ENCODE data around the gene LRRC51. TPM values are rescaled to one million over a fixed set of nuclear protein-coding genes. Genes with fewer than 3 reads are reported as not detected.

Gene LRRC51
- total RNA-seq, 2 experiments from 2014 or later, result 6.8 to 8.3 TPM

DNA sequence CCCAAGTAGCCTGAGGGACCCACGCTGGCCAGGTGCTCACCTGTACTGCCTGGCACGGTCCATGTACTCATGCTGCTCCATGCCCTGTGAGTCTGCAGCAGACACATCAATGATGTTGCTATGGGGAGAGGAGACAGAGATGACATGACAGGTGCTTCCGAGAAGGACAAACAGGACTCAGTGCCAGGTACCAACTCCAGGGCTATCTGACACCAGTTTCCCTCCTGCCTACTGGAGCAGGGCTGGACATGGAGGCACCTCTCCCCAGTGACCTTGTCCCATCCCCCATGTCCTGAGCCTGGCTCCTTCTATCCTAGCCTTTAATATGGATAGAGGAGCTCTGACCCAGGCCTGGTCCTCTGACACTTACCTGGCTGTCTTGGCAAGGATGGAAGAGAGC, 18.1 kb downstream of the LRRC51 start:
- CTCF ChIA-PET, result interaction anchor here (0.6 to 4.5 kb wide), 3 partner anchors 8 to 122 kb away, joined by 3 to 38 read pairs (median 3); no protein-coding TSS in a partner anchor
- Mint-ChIP-seq H3K9me3 (no peaks in the 10 kb centered on the region), H3K27me3 (ENCODE audit: low read depth) (no peaks in the 10 kb centered on the region), H3K27ac (no peak overlapping the region), H3K4me1 (ENCODE audit: low read depth) (peaks cover 33% of the 10 kb centered on the region), H3K4me3 (no peak overlapping the region), H3K36me3 (ENCODE audit: low read depth) (peaks cover 18% of the 10 kb centered on the region)
- intact Hi-C loops (cut with micrococcal nuclease), result no loop called here
- no peak for DNase-seq

- intact Hi-C loops (cut with micrococcal nuclease), result no loop called here
- DNase-seq, result no peak
- no peak overlapping the region for H3K27ac Mint-ChIP-seq
- no peaks in the 10 kb centered on the region for H3K9me3 Mint-ChIP-seq
- H3K4me3 Mint-ChIP-seq, result no peak overlapping the region
- no peaks in the 10 kb centered on the region for H3K27me3 Mint-ChIP-seq (ENCODE audit: low read depth)
- peaks cover 38% of the 10 kb centered on the region for H3K4me1 Mint-ChIP-seq (ENCODE audit: low read depth)
- H3K36me3 Mint-ChIP-seq (ENCODE audit: low read depth), result peaks cover 16% of the 10 kb centered on the region
- CTCF ChIA-PET, result interaction anchor here (1.0 to 4.5 kb wide), 4 partner anchors 9 to 83 kb away, joined by 4 to 38 read pairs (median 5); no protein-coding TSS in a partner anchor
Measured at GRCh38 chr11:72100009-72100408, 19.4 kb downstream of the LRRC51 start.

DNA sequence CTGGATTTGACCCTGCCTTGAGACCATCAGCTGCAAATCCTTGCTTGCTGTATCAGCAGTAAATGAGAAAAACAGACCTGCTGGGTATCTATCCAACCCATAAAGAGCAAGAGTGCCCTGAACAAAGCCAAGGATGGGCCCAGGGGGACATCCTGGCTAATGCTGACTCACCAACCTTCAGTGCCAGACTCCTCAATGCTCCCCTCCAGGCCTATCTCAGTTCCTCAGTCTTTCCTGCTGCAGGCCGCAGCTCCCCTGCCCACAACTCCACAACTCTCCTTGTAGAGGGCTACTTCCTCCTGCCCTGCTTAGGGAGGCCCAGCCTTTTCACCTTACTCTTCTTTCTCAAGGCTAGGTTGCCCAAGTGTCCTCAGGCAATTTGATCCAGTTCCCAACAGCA, 19.8 kb downstream of the LRRC51 start:
- Mint-ChIP-seq H3K27ac (peak overlapping the region; percentile 57), H3K36me3 (ENCODE audit: low read depth) (peaks cover 15% of the 10 kb centered on the region), H3K27me3 (ENCODE audit: low read depth) (no peaks in the 10 kb centered on the region), H3K4me1 (ENCODE audit: low read depth) (peaks cover 38% of the 10 kb centered on the region), H3K4me3 (no peak overlapping the region), H3K9me3 (no peaks in the 10 kb centered on the region)
- intact Hi-C loops (cut with micrococcal nuclease), result no loop called here
- no peak for DNase-seq
- CTCF ChIA-PET, result interaction anchor here (1.2 to 4.5 kb wide), 5 partner anchors 9 to 83 kb away, joined by 4 to 38 read pairs (median 5); no protein-coding TSS in a partner anchor

DNA sequence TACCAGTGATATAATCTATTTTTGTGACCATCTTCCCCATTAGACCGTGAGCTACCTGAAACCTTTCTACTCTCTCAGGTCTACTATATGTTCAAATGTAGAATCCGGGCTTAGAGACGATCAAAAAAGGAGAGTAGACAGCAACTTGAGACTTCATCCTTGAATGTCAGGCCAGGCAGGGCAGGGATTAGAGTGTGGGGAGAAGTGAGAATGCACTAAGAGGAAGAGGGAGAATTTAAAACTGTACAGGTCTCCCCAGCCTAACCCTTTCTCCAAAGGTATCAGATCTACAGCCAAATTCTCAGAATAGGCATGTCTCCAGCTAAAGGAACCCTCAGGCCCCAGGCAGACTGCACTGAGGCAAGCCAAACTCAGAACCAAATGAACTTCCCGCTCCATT, 21.5 kb downstream of the LRRC51 start:
- H3K4me1 Mint-ChIP-seq (ENCODE audit: low read depth), result peaks cover 38% of the 10 kb centered on the region
- intact Hi-C loops (cut with micrococcal nuclease), result loop anchor here (2.0 kb wide), 3 partner anchors 61 to 173 kb away; partner anchors contain the start of genes RNF121 and XNDC1N
- no peak for DNase-seq
- no peaks in the 10 kb centered on the region for H3K9me3 Mint-ChIP-seq
- no peaks in the 10 kb centered on the region for H3K27me3 Mint-ChIP-seq (ENCODE audit: low read depth)
- peaks cover 14% of the 10 kb centered on the region for H3K36me3 Mint-ChIP-seq (ENCODE audit: low read depth)
- peak overlapping the region; percentile 87 for H3K4me3 Mint-ChIP-seq
- CTCF ChIA-PET, result interaction anchor here (0.6 to 4.5 kb wide), 4 partner anchors 11 to 174 kb away, joined by 3 to 38 read pairs (median 6); partner anchors contain the start of gene XNDC1N
- peak overlapping the region; percentile 77 for H3K27ac Mint-ChIP-seq

GRCh38 chr11:72102631-72102945, 21.9 kb downstream of the LRRC51 start:
- H3K4me3 Mint-ChIP-seq, result peak overlapping the region; percentile 87
- peak overlapping the region; percentile 77 for H3K27ac Mint-ChIP-seq
- H3K27me3 Mint-ChIP-seq (ENCODE audit: low read depth), result no peaks in the 10 kb centered on the region
- no peak for DNase-seq
- H3K9me3 Mint-ChIP-seq, result no peaks in the 10 kb centered on the region
- CTCF ChIA-PET, result interaction anchor here (0.6 to 4.5 kb wide), 3 partner anchors 11 to 175 kb away, joined by 3 to 38 read pairs (median 8); partner anchors contain the start of gene XNDC1N
- intact Hi-C loops (cut with micrococcal nuclease), result loop anchor here (2.0 kb wide), 3 partner anchors 62 to 174 kb away; partner anchors contain the start of genes RNF121 and XNDC1N
- H3K4me1 Mint-ChIP-seq (ENCODE audit: low read depth), result peaks cover 38% of the 10 kb centered on the region
- peaks cover 13% of the 10 kb centered on the region for H3K36me3 Mint-ChIP-seq (ENCODE audit: low read depth)

DNA sequence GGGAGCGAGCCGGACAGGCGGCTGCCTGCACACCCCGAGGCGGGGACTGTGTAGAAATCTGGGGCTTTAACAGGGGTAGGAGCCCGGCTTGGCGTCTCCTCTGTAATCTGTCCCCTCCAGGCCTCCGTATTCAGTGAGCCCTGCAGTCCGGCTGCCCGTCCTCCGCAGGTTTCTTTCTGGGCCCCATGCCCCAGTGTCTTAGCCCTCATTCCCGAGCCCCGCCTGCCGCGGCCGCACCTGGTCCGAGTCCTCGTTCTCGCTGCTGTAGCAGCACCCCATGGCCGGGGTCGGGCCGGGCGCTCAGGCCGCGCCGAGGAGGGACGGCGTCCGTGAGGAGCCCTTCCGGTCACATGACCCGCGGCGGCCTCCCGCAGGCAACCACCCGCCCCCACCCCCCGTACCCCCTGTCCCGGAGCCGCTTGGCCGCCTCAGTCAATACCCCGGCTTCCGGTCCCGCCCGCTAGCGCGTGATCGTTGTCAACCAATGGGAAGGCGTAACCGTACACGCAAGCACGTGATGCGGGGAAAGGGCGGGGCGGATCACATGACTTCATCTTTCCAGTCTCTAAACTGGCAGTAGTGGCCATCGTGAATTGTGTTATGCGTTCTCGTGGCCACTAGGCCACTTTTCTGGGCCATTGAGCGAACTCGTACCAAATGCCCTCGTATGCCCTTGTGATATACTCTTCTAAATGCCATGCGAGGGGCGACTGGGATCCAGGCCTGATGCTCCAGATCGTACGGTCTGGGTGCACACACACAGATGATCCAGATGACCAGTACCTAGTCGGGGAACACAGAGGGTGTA, 22.5 kb downstream of the LRRC51 start, which contains the start of gene LAMTOR1:
TSS of gene LAMTOR1 (minus strand) at position 352 of the 808 bp plus-strand sequence. CDS start at position 279, 73 bp downstream.
- CTCF ChIA-PET, result interaction anchor here (2.3 to 4.5 kb wide), 2 partner anchors 12 to 78 kb away, joined by 8 to 38 read pairs; no protein-coding TSS in a partner anchor
- Mint-ChIP-seq H3K27ac (peak within 1 kb of the TSS; percentile 77), H3K4me1 (ENCODE audit: low read depth) (peaks cover 36% of the 10 kb centered on the region), H3K9me3 (no peaks in the 10 kb centered on the region), H3K36me3 (ENCODE audit: low read depth) (peaks cover 7% of the 10 kb centered on the region), H3K27me3 (ENCODE audit: low read depth) (no peaks in the 10 kb centered on the region), H3K4me3 (peak within 1 kb of the TSS; percentile 87)
- intact Hi-C loops (cut with micrococcal nuclease), result loop anchor here (1.0 to 2.0 kb wide), 5 partner anchors 9 to 174 kb away; partner anchors contain the start of genes ANAPC15, LRRC51, NUMA1 and RNF121
- peak; percentile 100 for DNase-seq

DNA sequence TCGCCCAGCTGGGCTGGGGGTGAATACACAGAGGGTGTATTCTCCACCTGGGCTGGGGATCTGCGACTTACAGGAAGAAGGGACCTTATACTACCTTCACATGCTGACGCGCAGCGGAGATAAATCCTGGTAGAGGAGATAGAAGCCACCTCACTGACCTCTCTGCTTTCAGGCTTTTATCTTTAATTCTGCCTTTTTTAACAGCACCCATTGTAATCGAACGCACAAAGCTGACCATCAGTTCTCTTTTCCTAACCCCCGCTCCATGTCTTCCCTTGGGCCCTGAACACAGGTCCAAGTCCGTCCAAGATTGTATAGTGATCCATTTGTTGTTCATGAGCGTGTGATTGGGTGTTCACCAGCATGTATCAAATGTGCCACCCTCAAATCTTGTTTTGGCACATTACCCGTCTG, 23.1 kb downstream of the LRRC51 start:
- intact Hi-C loops (cut with micrococcal nuclease), result loop anchor here (1.0 to 2.0 kb wide), 5 partner anchors 9 to 175 kb away; partner anchors contain the start of genes ANAPC15, LRRC51, NUMA1 and RNF121

GRCh38 chr11:72105888-72106287, 25.2 kb downstream of the LRRC51 start, which contains the start of gene TOMT:
Gene TOMT (plus strand): TSS chr11:72105924. CDS start chr11:72105952, 28 bp downstream.
- Mint-ChIP-seq H3K4me1 (ENCODE audit: low read depth) (peaks cover 27% of the 10 kb centered on the region), H3K4me3 (no peak within 1 kb of the TSS), H3K36me3 (ENCODE audit: low read depth) (peaks cover 4% of the 10 kb centered on the region), H3K27ac (no peak within 1 kb of the TSS), H3K9me3 (no peaks in the 10 kb centered on the region), H3K27me3 (ENCODE audit: low read depth) (no peaks in the 10 kb centered on the region)
- CTCF ChIA-PET, result interaction anchor here (0.6 kb wide), 1 partner anchor 180 kb away, joined by 3 read pairs; no protein-coding TSS in a partner anchor
- intact Hi-C loops (cut with micrococcal nuclease), result no loop called here
- DNase-seq, result no peak

More for the DNA sequence above, 23.1 kb downstream of the LRRC51 start:
- no peaks in the 10 kb centered on the region for H3K9me3 Mint-ChIP-seq
- H3K27ac Mint-ChIP-seq, result peak overlapping the region; percentile 77
- H3K4me3 Mint-ChIP-seq, result peak overlapping the region; percentile 87
- no peaks in the 10 kb centered on the region for H3K27me3 Mint-ChIP-seq (ENCODE audit: low read depth)
- H3K36me3 Mint-ChIP-seq (ENCODE audit: low read depth), result peaks cover 4% of the 10 kb centered on the region
- DNase-seq, result no peak
- CTCF ChIA-PET, result no interaction called here
- peaks cover 36% of the 10 kb centered on the region for H3K4me1 Mint-ChIP-seq (ENCODE audit: low read depth)

DNA sequence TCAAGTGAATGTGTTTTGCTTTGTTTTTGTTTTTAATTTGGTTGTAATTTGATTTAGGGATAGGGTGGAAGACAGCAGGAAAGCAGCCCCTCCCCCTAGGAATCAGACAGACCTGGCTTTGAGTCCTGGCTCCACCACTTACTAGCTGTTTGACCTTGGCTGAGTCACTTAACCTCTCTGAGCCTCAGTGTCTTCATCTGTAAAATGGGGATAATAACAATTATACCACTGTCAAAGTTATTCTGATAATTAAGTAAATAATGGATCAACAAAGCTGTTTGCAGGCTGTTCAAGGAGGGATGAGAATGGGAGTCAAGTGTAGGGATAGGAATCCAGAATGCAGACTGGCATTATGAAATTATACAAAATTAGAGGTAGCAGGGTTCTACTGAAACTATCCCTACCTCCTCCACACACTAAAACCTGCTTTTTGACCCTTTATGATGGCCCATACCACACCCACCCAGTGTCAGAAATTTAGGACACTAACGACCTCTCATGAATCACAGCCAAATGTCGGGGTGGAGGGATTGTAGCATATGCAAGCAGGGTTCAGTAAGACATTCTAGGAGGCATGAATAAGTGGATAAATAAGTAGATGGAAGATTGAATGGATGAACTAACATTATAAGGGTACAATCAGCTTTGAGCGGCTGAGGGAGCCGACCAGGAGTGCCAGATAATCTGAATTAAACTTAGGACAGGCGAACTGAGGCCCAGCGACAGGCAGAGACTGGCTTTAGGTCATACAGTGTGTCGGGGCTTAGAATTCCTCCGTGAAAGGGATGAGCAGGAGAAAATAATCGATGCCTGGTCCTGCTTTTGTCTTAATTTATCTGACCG, 30.9 kb downstream of the LRRC51 start:
- peaks cover 2% of the 10 kb centered on the region for H3K36me3 Mint-ChIP-seq (ENCODE audit: low read depth)
- H3K27ac Mint-ChIP-seq, result peak overlapping the region; percentile 97
- peak overlapping the region; percentile 85 for H3K4me3 Mint-ChIP-seq
- intact Hi-C loops (cut with micrococcal nuclease), result loop anchor here (1.0 to 2.0 kb wide), 8 partner anchors 8 to 658 kb away; partner anchors contain the start of genes CLPB, LAMTOR1, LRRC51 and NADSYN1
- DNase-seq, result no peak
- CTCF ChIA-PET, result interaction anchor here (0.6 to 1.4 kb wide), 4 partner anchors 12 to 114 kb away, joined by 3 to 4 read pairs (median 4); no protein-coding TSS in a partner anchor
- no peaks in the 10 kb centered on the region for H3K27me3 Mint-ChIP-seq (ENCODE audit: low read depth)
- peaks cover 12% of the 10 kb centered on the region for H3K4me1 Mint-ChIP-seq (ENCODE audit: low read depth)
- H3K9me3 Mint-ChIP-seq, result no peaks in the 10 kb centered on the region

GRCh38 chr11:72112143-72112977, 31.7 kb downstream of the LRRC51 start, which contains the start of gene ANAPC15:
Gene ANAPC15 (minus strand): TSS chr11:72112695. CDS start chr11:72111276, 1,419 bp downstream.
- Mint-ChIP-seq H3K4me3 (peak within 1 kb of the TSS; percentile 85), H3K27ac (peak within 1 kb of the TSS; percentile 97), H3K27me3 (ENCODE audit: low read depth) (no peaks in the 10 kb centered on the region), H3K4me1 (ENCODE audit: low read depth) (peaks cover 12% of the 10 kb centered on the region), H3K36me3 (ENCODE audit: low read depth) (peaks cover 2% of the 10 kb centered on the region), H3K9me3 (no peaks in the 10 kb centered on the region)
- CTCF ChIA-PET, result interaction anchor here (0.6 to 1.4 kb wide), 3 partner anchors 13 to 700 kb away, joined by 3 to 4 read pairs (median 4); no protein-coding TSS in a partner anchor
- intact Hi-C loops (cut with micrococcal nuclease), result loop anchor here (1.0 to 2.0 kb wide), 8 partner anchors 9 to 659 kb away; partner anchors contain the start of genes CLPB, LAMTOR1, LRRC51 and NADSYN1
- peak; percentile 100 for DNase-seq

All from activated naive CD4-positive, alpha-beta T cell treated with anti-CD3 and anti-CD28 coated beads for 36 hours (primary cell).